ENCODE data around the gene DNAJC17.

Gene DNAJC17

DNA sequence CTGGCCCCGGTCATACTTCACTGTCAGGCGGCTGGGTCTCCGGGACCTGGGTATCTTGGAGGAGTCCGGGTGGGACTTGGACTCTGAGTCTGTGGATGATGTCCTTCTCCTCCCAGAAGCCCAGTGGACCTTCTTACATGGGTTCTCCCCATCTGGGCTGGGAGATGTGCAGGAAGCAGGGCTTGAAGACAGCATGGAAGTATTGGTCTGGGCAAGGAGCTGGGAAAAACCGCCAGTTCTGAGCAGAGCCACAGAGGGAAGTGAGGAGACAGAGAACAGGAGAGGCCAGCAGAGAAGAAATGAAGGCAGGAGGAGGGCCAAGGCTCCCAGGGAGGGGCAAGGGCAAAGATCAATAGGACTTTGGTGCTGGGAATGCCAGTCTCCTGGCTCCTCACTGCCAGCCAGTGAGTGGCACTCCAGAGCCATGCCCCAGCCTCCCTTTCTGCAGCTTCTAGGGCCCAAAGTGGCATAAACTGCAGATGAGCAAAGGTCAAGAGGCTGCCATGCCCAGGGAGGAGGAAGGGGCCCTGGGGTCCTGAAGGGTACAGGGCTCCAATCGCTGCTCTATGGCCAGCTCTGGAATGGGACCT, 21.3 kb upstream of the DNAJC17 start, which contains the start of gene PPP1R14D:
Gene PPP1R14D (minus strand): TSS at position 262 of the 590 bp plus-strand sequence. CDS start 67 bp downstream, at position 195.
- DNase-seq: no peak

DNA sequence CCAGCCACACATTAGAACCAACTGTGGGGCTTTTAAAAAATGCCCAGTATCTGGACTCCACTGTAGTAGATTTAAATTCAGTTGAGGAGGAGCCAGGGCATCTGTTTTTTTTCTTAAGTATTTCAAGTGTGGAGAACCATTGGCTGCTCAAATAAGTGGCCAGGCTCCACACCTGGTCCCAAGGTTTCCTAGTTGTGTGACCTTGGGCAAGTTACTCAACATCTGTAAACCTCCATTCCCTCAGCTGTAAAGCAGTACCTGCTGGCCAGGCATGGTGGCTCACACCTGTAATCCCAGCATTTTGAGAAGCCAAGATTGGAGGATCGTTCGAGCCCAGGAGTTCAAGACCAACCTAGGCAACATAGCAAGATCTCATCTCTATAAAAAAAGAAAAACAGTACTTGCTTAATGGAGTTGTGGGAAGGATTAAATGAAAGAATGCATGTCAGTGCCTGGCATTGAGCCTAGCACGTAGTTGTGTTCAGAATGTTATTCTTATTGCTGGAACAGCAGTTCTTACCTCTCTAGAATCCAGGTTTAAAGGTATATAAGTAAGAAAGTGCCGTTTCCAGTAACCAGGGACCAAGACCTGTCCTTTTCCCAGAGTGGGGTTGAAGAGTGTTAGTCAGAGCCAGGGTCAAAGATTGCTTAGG, 19.3 kb upstream of the DNAJC17 start:
- no peak for DNase-seq

DNA sequence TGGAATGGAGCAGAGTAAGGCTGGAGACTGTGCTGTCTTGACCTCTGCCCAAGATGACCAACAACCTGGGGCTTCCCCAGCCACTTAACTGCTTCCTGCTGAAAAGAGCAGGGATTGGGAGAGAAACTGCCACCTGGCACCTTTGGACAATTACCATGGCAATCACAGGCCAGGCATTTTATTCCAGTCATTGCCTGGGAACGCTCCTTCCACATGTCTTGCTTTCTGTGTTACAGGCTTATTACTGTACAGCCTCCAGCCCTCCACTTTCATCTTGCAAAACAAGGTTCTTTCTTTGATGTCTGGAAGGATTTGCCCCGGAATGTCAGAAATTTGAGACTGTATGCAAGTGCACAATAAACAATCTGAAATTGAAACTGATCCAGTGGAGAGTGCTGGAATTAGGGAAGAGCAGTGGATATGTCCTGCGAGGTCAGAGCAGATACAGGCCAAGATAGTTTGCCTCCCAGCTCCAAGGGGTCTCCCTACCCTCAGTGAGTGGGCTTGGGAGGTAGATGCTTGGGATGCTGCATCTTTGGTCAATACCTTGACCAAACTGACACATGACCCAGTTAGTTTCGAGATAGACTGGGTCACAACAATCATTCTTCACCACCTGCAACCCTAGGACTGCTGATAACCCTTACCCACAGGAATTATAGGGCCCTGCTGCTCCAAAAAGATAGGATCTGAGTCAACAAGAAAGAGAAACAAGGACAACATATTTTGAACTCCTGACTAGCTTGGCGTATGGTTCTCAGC, 18.6 kb upstream of the DNAJC17 start:
- DNase-seq: no peak

DNA sequence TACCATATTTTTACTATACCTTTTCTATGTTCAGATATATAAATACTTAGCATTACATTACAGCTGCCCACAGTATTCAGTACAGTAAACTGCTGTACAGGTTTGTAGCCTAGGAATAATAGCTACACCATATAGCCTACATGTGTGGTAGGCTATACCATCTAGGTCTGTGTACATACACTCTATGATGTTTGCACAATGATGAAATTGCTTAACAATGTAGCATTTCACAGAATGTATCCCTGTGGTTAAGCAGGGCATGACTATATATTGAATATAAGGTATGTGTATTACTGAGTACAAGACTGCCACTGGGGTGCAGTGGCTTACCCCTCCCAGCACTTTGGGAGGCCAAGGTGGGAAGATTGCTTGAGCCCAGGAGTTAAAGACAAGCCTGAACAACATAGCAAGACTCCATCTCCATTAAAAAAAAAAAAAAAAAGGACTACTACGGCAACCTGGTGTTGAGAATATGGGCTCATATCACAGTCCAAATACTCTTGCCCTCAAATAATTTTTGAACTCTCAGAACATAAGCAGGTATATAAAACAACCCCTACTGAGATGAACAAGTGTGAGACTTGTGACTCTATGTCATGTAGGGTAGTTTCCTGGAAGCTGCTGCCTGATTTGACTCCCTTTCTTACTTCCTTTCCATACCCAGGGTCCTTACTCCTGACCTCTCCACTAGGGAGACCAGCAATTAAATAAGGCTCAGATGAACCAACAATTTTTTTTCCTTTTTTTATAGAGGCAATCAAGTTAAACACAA, 16.5 kb upstream of the DNAJC17 start:
- no peak for DNase-seq

DNA sequence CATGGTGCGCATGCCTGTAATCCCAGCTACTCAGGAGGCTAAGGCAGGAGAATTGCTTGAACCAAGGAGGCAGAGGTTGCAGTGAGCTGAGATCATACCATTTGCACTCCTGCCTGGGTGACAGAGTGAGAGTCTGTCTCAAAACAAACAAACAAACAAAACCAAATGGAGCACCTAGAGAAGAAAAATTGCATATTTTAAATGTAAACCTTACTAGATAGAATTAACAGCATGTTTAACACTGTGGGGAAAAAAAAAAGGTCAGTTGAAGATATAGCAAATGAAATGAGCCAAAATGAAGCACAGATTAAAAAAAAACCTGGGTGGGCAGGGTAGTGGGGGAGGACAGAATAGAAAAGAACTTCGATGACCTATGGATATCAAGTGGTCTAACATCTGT, 13.9 kb upstream of the DNAJC17 start:
- no peak for DNase-seq

DNA sequence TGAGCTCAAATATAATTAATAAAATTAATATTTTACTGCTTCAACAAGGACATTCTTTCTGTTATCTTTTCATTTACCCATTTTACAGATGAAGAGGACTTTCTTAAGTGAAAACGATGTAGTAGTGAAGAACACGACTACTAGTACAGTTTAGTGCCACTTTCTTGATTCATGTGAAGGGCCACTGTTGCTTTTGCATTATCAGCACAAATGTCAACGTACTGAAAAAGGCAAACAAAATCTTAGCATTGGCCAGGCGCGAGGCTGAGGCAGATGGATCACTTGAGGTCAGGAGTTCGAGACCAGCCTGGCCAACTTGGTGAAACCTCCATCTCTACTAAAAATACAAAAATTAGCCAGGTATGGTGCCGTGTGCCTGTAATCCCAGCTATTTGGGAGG, 11.8 kb upstream of the DNAJC17 start:
- DNase-seq: no peak

DNA sequence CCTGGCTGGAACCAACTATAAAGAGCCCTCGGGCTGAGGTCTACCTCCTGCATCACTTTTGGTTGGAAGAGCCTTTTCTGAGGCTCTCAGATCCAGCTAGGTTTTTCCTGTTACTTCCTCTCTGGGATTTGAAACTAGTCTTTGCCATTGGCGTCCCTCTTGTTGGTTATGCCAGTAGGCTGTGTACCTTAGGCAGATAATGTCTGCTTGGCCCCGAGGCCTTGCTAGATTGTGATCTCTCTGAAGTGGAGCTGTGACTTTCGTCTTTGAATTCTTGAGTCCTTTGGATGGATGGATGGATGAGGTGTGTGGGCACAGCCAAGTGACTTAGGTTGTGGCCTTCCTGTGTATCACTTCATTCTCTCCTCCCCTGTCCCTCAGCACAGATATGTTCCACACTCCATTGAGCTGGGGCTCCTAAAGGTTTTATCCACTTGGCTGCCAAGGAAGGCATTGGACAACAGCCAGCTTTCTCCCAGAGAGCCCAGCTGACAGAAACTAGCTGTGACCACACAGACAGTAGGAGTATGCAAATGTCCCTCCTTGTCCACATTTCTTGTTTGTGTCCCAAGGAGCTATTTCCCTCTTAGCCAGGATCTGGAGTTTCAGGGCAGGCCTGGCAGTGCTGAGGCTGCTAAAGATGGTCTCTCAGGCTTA, 7.9 kb upstream of the DNAJC17 start:
- DNase-seq: no peak

DNA sequence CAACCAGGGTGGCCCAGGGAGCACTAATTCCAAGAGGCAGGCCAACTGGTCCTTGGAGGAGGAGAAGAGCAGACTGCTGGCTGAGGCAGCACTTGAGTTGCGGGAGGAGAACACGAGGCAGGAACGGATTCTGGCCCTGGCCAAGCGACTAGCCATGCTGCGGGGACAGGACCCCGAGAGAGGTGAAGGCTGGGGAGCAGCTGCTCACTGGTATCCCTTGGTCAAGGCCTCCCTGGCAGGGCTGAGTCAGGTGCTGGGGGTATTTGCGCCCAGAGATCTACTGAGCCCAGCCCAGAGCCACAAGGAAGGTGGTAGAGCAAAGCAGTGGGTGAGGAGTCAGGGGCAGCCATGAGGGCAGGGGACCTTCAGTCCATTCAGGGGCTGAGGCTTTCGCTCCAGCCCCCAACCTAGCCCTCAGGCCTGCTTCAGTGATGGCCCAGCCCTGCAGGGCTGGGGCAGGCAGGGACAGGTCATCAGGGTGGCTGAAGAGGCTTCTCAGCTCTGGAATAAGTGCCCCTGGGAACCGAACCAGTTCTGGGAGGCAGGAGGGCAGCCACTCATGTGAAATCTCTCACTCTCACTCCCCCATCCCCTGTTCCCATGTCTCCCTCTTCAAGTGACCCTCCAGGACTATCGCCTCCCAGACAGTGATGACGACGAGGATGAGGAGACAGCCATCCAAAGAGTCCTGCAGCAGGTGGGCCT, 5.6 kb upstream of the DNAJC17 start:
- no peak for DNase-seq

DNA sequence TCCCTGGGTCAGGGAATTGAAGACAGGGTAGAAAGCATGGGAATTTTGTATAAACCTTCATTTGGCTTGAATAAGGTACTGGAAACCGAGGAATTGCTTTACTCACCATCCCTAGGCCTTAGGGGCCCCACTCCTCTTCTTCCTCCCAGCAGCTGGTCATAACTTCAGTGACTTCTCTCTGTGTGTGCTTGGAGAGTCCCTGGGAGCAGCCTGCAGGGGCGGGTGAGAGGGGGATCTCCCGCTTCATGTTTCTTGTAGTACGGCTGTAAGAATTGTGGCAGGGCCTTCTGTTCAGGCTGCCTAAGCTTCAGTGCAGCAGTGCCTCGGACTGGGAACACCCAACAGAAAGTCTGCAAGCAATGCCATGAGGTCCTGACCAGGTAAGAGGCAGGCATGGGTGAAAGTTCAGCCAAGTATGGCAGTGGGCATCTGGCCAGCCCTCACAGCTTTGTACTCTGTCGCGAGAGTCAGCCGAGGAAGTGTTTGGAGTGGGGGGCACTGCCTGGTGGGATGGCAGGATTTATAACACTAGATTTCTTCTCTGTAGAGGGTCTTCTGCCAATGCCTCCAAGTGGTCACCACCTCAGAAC, 1.7 kb upstream of the DNAJC17 start:
- DNase-seq: no peak

DNA sequence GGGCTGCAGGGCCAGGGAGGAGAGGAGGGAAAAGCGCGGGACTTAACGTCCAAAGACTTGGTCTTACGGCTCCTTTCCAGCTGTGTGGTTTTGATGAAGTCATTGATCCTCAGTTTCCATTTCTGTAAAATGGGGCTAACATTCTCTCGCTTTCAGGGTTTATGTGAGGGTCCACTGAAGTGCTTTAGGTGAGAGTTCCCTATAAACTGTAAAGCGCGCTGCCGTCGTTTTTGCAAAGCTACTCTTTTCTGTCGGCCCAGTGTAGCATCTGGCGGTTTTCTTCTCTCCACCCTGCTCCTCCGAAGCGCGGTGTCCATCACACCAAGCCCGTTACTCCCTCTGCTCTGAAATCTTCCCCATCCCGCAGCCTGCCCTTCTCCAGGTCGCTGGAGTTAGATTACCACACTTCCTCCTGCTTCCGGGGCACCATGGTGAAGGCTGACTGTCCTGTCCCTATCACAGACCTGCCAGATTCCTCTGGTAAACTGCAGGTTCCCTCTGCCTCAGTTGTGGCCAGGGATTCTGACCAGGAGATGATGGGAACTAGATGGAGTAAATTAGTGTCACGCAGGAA, 702 bp upstream of the DNAJC17 start:
- DNase-seq: no peak

DNA sequence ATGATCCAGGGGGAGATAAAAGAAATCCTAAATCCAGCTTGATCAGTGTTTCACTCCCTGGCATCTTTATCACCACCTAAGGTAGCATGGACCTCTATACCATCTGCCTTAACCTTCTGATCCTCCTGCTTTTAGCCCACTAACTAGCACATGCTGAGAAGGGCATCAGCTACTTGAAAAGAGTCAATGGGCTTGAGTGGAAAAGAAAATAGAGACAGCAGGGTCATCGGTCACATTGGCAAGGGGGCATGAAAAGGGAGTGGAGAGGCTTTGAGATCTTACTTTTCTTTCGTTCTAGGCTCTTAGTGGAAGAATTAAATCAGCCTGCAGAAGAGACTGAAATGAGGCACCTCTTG, 623 bp downstream of the DNAJC17 start:
- no peak for DNase-seq

DNA sequence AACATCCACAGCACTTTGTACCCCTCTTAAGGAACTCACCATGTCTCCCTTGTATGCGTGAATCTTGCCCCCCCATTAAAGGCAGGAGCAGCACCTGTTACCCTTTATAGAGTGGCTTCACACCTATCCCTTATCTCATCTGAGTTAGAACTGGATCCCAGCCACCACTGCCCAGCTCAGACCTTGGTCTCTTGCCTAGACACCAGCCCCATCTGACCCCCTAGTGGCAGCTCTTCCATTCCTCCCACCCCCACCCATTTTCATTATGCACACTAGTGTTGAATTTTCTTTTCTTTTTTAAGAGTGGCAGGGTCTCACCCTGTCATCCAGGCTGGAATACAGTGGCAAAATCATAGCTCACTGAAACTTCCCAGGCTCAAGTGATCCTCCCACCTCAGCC, 3.6 kb downstream of the DNAJC17 start:
- no peak for DNase-seq

DNA sequence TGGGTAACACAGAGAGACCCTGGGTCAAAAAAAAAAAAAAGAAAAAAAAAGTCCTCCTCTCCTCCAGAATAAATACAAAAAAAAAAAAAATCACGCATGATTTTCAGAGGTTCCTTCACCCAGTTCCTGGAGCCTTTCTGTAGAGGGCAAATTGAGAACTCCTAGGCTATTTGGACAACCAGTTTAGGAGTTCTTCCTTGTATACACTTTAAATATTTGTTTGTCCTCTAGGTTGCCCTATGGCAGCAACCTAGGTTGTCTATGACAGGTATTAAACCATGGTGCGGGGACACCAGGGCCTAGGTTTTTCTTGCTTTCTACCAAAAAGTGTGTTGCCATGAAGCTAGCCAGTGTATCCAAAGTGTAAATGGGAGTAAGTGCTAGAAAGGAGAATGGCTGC, 4.2 kb downstream of the DNAJC17 start:
- no peak for DNase-seq

DNA sequence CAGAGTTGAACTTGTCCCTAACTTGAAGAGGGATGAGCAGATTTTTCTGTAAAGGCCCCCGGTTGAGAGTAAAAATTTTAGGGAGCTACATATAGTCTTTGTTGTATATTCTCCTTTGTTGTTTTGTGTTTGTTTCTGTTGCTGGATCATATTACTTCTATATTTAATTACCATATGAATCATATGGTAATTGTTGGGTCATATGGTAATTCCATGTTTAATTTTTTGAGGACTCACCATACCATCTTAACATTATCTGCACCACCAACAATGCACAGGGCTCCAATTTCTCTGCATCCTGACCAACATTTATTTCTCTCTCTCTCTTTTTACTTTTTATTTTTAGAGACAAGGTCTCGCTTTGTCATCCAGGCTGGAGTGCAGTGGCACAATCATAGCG, 7.8 kb downstream of the DNAJC17 start:
- DNase-seq: no peak

DNA sequence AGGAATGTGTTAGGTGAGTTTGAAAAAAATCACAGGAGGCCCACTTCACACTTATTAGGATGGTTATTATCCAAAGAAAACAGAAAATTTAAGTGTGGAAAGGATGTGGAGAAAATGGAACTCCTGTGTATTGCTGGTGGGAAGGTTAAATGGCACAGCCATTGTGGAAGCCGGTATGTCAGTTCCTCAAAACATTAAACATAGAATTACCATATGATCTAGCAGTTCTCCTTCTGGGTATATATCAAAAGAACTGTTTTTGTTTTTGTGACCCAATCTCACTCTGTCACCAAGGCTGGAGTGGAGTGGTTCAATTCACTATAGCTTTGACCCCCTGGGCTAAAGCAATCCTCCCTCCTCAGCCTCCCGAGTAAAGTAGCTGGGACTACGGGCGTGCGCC, 10.8 kb downstream of the DNAJC17 start:
- DNase-seq: no peak

DNA sequence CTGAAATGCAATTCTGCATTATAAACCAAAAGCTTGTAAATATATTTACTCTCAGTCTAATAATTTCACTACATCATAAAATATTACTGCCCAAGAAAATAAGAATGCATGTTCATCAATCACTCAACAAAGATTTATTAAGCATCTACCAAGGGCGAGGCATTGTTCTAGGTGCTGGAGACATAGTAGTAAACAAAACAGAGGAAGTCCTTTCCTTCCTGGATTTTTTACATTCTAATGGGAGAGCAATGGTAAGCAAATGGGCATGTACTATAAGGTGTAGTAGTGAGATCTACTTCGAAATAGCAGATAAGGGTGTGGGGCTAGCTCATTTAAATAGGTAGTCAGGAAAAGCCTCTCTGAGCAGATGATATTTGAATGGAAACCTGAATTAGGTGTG, 11.2 kb downstream of the DNAJC17 start:
- DNase-seq: no peak

DNA sequence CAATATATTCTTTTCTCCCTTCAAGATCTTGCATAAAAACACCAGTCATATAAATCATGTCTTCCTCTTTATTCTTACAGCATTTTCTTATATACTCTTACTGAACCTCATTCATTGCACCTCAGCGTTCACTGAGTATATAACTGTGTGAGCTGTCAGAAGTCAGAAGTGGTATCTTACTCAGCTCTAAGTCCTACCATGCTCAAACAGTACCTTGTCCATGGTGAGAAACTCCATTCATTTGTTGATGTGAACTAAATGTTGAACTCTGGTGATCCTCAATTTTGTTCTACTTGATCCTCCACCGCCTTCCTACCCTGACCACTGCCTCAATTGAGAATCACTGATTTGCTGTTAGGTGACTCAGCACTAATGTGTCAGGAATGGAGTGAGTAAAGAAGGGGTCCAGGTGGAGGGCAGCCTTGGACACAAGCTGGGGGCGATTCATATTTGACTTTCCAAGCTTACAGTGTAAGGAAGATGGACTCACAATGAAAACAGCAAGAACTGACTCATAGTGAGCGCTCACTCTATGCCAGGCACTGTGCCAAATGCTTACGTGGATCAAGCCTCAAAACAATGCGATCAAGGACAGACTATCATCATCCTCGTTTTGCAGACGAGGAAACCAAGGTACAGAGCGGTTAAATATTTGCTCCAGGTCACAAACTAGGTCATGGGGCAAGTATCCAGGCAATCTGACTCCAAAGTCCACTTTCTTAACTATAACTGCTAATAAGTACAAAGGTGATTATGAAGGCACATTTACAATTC, 13.9 kb downstream of the DNAJC17 start:
- no peak for DNase-seq

DNA sequence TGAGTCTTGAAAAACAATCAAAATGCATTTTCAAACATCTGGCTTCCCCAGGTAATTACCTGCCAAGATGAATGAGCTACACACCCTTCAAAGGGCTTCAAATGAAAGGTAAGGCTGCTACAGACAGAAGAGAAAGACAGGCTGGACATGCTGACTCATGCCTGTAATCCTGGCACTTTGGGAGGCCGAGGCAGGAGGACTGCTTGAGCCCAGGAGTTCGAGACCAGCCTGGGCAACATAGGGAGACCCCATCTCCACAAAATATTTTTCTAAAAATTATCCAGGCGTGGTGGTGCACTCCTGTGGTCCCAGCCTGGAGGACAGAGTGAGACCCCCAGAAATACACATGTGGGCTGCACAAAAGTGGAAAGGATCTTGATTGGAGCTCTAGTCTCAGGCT, 14.9 kb downstream of the DNAJC17 start:
- no peak for DNase-seq

DNA sequence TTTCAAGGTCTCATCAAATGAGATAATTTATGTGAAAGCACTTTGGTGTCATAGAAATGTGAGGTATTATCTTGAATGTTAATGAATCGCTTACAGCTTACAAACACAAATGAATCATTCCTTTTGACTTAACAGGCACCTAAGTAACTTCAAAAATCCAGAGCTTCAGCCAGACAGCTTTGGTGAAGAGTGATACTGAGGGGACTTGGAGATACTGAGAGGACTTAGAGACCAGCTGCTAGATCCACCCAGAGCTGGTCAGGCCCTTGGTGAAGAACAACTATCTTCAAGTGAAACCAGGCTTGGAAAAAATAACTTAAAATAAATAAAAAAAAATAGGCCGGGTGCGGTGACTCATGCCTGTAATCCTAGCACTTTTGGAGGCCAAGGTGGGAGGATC, 16.6 kb downstream of the DNAJC17 start:
- no peak for DNase-seq

DNA sequence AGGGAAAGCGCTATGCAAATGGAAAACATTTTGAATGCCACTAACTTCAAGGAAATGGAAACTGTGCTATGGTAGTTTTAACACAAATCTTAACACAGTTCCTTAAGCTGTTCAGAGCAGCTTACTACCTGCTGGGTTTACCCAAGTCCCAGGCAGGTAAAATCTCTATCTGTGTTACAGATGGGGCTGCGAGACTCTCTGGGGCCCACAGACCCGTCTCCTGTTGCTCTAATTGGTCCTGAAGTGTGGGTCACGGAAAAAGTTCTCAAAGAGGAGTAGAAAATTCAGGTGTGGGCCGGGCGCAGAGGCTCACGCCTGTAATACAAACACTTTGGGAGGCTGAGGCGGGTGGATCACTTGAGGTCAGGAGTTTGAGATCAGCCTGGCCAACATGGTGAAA, 17.3 kb downstream of the DNAJC17 start:
- DNase-seq: no peak

DNA sequence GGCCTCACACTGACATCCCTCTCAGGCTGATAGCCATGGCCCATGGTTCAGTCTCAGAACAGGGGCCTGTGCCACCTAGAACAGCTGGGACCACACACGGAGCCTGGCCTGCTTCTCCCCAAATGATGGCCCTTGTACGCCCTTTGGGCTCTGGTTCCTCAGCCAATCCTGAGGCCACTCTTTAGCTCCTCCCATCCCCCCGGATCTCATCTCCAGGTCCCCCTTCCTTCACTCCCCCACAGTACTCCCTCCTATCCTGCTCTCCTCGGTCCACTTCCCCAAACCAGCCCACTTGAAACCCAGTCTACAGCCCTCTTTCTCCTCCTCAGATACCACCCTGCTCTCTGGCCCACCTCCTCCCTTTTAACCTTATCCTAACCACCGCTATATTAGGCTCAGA, 18.2 kb downstream of the DNAJC17 start:
- DNase-seq: no peak

All from CD4-positive, alpha-beta T cell treated with Interleukin-10 for 1 hour (primary cell).